ENCODE results near the gene GYPC. TPM values are rescaled to one million over a fixed set of nuclear protein-coding genes. Genes with fewer than 3 reads are reported as not detected.
"Not testable (repeated sequence)": the region's sequence is repeated elsewhere in the genome, so short reads cannot be mapped to it uniquely, and the experiment has no call there.

Gene GYPC
- total and polyA plus RNA-seq, 4 donors: 79.5 to 173 (median 104) TPM

DNA sequence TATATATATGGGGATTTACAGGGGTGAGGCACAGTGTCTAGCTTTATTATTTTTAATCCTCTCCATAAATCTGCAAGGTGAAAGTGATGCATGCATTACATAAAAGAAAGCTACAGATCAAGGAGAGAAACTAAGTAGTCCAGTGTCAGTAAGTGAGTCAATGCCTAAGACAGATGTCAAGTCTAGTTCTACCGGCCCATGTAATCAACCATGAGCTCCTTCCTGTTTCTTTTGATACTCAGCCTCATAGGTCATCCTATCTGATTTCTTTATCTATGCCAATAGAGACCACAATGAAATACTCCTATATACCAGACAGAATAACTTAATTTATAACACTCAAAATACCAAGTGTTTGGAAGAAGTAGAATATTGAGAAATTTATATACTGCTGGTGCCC is 20.2 kb upstream of the GYPC start:
- intact Hi-C loops (cut with DNase I): no loop called here
- 49 to 67% methylated on average over 1 of the region's 1 CpG for WGBS, 2 donors

DNA sequence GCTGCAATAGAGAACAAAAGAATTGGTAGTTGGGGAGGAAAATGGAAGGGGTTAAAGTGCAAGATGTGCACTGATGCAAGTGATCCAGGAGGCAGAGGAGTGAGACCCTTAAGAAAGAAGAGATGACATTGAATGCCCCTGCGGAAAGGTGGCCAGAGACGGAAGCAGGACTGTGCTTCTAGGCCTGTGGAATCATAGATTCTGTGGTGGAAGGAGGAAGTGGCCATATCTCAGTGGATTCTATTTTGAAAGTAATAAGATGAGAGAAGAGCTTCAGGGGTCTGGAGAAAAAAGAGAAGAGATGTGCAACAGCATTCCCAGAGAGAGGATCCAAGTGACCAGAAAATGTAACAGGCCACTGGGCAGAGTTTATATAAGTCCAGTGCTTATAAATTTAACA is 18.6 kb upstream of the GYPC start:
- Histone ChIP-seq H3K4me1 (ENCODE audit: control insufficient read depth in 1 of 2, insufficient read depth in 2 of 2, low read length in 2 of 2) (no peaks in the 10 kb centered on the region), H3K27ac (ENCODE audit: low read depth in 1 of 2, low read length in 2 of 2) (no peak overlapping the region), H3K36me3 (ENCODE audit: control insufficient read depth in 1 of 2, insufficient read depth in 2 of 2, low read length in 1 of 2) (no peaks in the 10 kb centered on the region), H3K4me3 (ENCODE audit: low read length in 2 of 2) (no peak overlapping the region), H3K27me3 (ENCODE audit: control insufficient read depth in 1 of 2, insufficient read depth in 2 of 2, low read length in 1 of 2) (no peaks in the 10 kb centered on the region), H3K9me3 (ENCODE audit: control insufficient read depth, low read length) (no peaks in the 10 kb centered on the region)
- no peak for ATAC-seq (ENCODE audit: low FRiP score)
- WGBS, 2 donors: 95 to 96% methylated on average over 2 of the region's 2 CpGs
- no peak for DNase-seq
- intact Hi-C loops (cut with DNase I): no loop called here

More for the DNA sequence above, 20.2 kb upstream of the GYPC start:
- Histone ChIP-seq H3K4me3 (ENCODE audit: low read length in 2 of 2) (no peak overlapping the region), H3K4me1 (ENCODE audit: control insufficient read depth in 1 of 2, insufficient read depth in 2 of 2, low read length in 2 of 2) (no peaks in the 10 kb centered on the region), H3K9me3 (ENCODE audit: control insufficient read depth, low read length) (no peaks in the 10 kb centered on the region), H3K27ac (ENCODE audit: low read depth in 1 of 2, low read length in 2 of 2) (no peak overlapping the region), H3K36me3 (ENCODE audit: control insufficient read depth in 1 of 2, insufficient read depth in 2 of 2, low read length in 1 of 2) (no peaks in the 10 kb centered on the region), H3K27me3 (ENCODE audit: control insufficient read depth in 1 of 2, insufficient read depth in 2 of 2, low read length in 1 of 2) (no peaks in the 10 kb centered on the region)
- no peak for DNase-seq
- no peak for ATAC-seq (ENCODE audit: low FRiP score)

DNA sequence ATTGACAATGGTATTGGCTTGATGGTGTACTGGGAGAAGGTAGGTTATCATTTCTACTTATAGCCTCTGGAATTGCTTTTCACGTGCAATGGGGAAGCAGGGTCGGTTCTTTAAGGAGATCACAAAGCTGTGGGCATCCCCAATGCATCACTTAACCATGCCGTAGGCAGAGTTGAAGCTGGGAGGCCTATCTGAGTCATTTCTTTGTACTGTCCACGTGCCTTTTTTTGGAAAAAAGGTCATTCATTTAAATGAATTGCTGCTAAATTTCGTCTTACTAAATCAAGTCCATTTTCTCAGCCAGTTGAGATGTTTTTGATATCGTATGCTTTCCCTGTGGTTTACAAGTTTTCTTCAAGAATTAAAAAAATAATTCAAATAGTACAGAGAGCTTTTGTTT is 17.2 kb upstream of the GYPC start:
- ATAC-seq (ENCODE audit: low FRiP score) (no peak), DNase-seq (no peak)
- intact Hi-C loops (cut with DNase I): no loop called here
- H3K9me3 ChIP-seq (ENCODE audit: control insufficient read depth, low read length): no peaks in the 10 kb centered on the region
- H3K4me3 ChIP-seq (ENCODE audit: low read length in 2 of 2): no peak overlapping the region
- 93% methylated on average over 6 of the region's 6 CpGs for WGBS, 2 donors
- H3K4me1 ChIP-seq (ENCODE audit: control insufficient read depth in 1 of 2, insufficient read depth in 2 of 2, low read length in 2 of 2): no peaks in the 10 kb centered on the region
- H3K27me3 ChIP-seq (ENCODE audit: control insufficient read depth in 1 of 2, insufficient read depth in 2 of 2, low read length in 1 of 2): no peaks in the 10 kb centered on the region
- H3K27ac ChIP-seq (ENCODE audit: low read depth in 1 of 2, low read length in 2 of 2): no peak overlapping the region
- no peaks in the 10 kb centered on the region for H3K36me3 ChIP-seq (ENCODE audit: control insufficient read depth in 1 of 2, insufficient read depth in 2 of 2, low read length in 1 of 2)

DNA sequence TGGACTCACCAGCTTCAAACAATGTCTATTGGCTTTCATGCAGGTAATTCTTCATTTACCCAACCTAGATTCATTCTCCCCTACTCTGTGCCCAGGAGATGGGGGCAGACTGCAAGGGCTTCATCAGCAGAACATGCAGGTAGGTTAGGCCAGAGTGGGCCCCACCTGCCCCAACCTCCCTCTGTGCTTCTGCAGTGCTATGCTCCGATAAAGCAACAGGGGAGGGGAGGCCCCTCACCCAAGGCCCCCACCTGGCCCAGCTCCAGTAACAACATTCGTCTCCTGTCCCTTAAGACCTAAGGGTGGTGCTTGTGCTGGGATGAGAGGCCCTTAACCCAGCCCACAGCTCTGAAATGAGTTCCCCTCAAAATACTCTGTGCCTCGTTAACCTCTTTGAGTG is 16.7 kb upstream of the GYPC start:
- Histone ChIP-seq H3K27me3 (ENCODE audit: control insufficient read depth in 1 of 2, insufficient read depth in 2 of 2, low read length in 1 of 2) (no peaks in the 10 kb centered on the region), H3K27ac (ENCODE audit: low read depth in 1 of 2, low read length in 2 of 2) (no peak overlapping the region), H3K4me1 (ENCODE audit: control insufficient read depth in 1 of 2, insufficient read depth in 2 of 2, low read length in 2 of 2) (no peaks in the 10 kb centered on the region), H3K36me3 (ENCODE audit: control insufficient read depth in 1 of 2, insufficient read depth in 2 of 2, low read length in 1 of 2) (no peaks in the 10 kb centered on the region), H3K4me3 (ENCODE audit: low read length in 2 of 2) (no peak overlapping the region), H3K9me3 (ENCODE audit: control insufficient read depth, low read length) (no peaks in the 10 kb centered on the region)
- DNase-seq (no peak), ATAC-seq (ENCODE audit: low FRiP score) (no peak)
- intact Hi-C loops (cut with DNase I): no loop called here
- 79 to 80% methylated on average over 3 of the region's 3 CpGs for WGBS, 2 donors

DNA sequence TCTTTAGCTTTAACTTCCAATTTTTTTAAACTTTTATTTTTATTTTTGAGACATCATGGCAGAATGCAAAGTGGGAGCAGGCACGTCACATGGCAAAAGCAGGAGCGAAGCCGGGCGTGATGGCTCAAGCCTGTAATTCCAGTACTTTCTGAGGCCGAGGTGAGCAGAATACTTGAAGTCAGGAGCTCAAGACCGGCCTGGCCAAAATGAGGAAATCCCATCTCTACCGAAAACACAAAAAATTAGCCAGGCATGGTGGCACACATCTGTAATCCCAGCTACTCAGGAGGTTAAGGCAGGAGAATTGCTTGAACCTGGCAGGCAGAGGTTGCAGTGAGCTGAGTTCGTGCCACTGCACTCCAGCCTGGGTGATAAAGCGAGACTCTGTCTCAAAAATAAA is 14.7 kb upstream of the GYPC start:
- H3K4me1 ChIP-seq (ENCODE audit: control insufficient read depth in 1 of 2, insufficient read depth in 2 of 2, low read length in 2 of 2); H3K27me3 ChIP-seq (ENCODE audit: control insufficient read depth in 1 of 2, insufficient read depth in 2 of 2, low read length in 1 of 2); H3K27ac ChIP-seq (ENCODE audit: low read depth in 1 of 2, low read length in 2 of 2); DNase-seq; ATAC-seq (ENCODE audit: low FRiP score); H3K4me3 ChIP-seq (ENCODE audit: low read length in 2 of 2); intact Hi-C loops (cut with DNase I); H3K9me3 ChIP-seq (ENCODE audit: control insufficient read depth, low read length); H3K36me3 ChIP-seq (ENCODE audit: control insufficient read depth in 1 of 2, insufficient read depth in 2 of 2, low read length in 1 of 2): not testable (repeated sequence)
- WGBS, 2 donors: 96% methylated on average over 9 of the region's 9 CpGs

DNA sequence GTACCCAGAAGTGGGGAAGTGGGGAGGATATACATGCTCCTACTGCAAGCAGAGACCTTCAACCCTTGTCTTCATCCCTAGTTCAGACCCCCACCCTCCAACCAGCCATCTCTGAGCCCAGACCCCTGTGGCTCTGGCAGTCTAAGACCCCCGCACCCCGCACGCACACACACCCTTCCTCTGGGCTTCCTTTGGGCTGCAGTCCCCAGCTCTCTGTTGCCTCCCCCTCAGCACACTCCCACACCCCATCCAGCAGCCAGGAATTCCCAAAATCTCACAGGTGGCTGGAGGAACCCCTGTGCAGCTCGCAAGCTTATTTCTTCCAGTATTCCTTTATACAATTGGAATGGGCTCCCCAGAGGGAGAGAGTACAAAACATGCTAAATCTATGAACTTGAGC is 13.9 kb upstream of the GYPC start:
- H3K36me3 ChIP-seq (ENCODE audit: control insufficient read depth in 1 of 2, insufficient read depth in 2 of 2, low read length in 1 of 2): no peaks in the 10 kb centered on the region
- intact Hi-C loops (cut with DNase I): no loop called here
- no peak for ATAC-seq (ENCODE audit: low FRiP score)
- H3K4me3 ChIP-seq (ENCODE audit: low read length in 2 of 2): no peak overlapping the region
- DNase-seq: no peak
- H3K27me3 ChIP-seq (ENCODE audit: control insufficient read depth in 1 of 2, insufficient read depth in 2 of 2, low read length in 1 of 2): no peaks in the 10 kb centered on the region
- no peaks in the 10 kb centered on the region for H3K4me1 ChIP-seq (ENCODE audit: control insufficient read depth in 1 of 2, insufficient read depth in 2 of 2, low read length in 2 of 2)
- no peak overlapping the region for H3K27ac ChIP-seq (ENCODE audit: low read depth in 1 of 2, low read length in 2 of 2)
- H3K9me3 ChIP-seq (ENCODE audit: control insufficient read depth, low read length): no peaks in the 10 kb centered on the region
- WGBS, 2 donors: 72 to 83% methylated on average over 4 of the region's 4 CpGs

DNA sequence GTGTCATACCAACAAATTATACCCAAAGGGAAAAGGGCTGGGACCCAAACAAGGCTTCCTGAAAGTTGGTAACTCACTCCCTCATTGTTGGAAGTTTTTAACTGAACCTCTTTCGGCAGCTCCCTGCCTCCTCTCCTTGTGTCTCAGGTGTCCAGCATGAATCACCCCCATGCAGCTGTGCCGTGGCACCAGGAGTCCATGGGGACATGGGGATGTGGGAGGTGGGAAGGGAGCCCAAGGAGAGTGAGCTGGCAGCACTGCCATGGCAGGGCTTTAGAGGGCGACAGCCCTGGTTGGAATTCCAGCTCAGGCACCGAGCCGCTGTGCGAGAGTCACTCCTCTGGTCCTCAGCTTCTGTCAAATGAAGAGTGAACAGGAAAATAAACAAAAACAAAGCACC is 12.5 kb upstream of the GYPC start:
- WGBS, 2 donors: 78 to 81% methylated on average over 6 of the region's 6 CpGs
- Histone ChIP-seq H3K36me3 (ENCODE audit: control insufficient read depth in 1 of 2, insufficient read depth in 2 of 2, low read length in 1 of 2) (no peaks in the 10 kb centered on the region), H3K27ac (ENCODE audit: low read depth in 1 of 2, low read length in 2 of 2) (no peak overlapping the region), H3K4me1 (ENCODE audit: control insufficient read depth in 1 of 2, insufficient read depth in 2 of 2, low read length in 2 of 2) (no peaks in the 10 kb centered on the region), H3K4me3 (ENCODE audit: low read length in 2 of 2) (no peak overlapping the region), H3K27me3 (ENCODE audit: control insufficient read depth in 1 of 2, insufficient read depth in 2 of 2, low read length in 1 of 2) (no peaks in the 10 kb centered on the region), H3K9me3 (ENCODE audit: control insufficient read depth, low read length) (no peaks in the 10 kb centered on the region)
- DNase-seq (no peak), ATAC-seq (ENCODE audit: low FRiP score) (no peak)
- intact Hi-C loops (cut with DNase I): no loop called here

DNA sequence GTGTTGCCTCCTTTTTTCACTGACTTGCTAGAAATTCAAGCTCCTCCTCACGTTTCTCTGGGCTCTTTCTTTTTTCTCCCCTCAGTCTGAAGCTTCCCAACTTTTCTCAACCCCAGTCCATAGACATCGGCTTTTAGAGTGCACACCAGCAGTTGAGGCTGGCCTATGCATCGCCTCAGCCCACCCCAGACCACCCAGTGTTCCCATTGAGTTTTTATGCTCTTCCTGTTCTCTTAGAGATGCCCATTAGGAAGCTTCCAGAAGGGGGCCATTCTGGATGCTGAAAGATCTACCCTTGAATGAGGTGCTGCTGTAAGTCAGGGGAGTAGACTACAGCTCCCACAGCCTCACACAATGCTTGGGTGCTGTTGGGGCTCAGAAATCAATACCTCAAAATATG is 12.0 kb upstream of the GYPC start:
- WGBS, 2 donors: 89 to 93% methylated on average over 3 of the region's 3 CpGs
- Histone ChIP-seq H3K27ac (ENCODE audit: low read depth in 1 of 2, low read length in 2 of 2) (no peak overlapping the region), H3K27me3 (ENCODE audit: control insufficient read depth in 1 of 2, insufficient read depth in 2 of 2, low read length in 1 of 2) (no peaks in the 10 kb centered on the region), H3K9me3 (ENCODE audit: control insufficient read depth, low read length) (no peaks in the 10 kb centered on the region), H3K4me3 (ENCODE audit: low read length in 2 of 2) (no peak overlapping the region), H3K36me3 (ENCODE audit: control insufficient read depth in 1 of 2, insufficient read depth in 2 of 2, low read length in 1 of 2) (no peaks in the 10 kb centered on the region), H3K4me1 (ENCODE audit: control insufficient read depth in 1 of 2, insufficient read depth in 2 of 2, low read length in 2 of 2) (no peaks in the 10 kb centered on the region)
- no peak for DNase-seq
- intact Hi-C loops (cut with DNase I): no loop called here
- no peak for ATAC-seq (ENCODE audit: low FRiP score)

DNA sequence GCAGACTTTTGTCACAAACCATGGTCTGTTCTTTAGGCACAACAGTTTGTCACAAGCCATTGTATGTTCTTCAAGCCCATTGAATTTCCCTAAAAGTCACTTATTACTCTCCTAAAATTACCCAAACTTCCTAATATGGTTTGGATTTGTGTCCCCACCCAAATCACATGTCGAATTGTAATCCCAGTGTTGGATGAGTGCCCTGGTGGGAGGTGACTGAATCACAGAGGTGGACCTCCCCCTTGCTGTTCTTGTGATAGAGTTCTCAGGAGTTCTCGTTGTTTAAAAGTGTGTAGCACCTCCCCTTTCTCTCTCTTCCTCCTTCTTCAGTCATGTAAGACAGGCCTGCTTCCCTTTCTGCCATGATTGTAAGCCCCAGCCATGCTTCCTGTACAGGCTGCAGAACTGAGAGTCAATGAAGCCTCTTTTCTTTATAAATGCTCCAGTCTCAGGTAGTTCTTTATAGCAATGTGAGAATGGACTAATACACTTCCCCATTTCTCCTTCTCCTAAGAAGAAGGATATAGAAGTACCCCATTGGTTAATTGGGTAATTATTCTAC is 11.2 kb upstream of the GYPC start:
- Histone ChIP-seq H3K9me3 (ENCODE audit: control insufficient read depth, low read length) (no peaks in the 10 kb centered on the region), H3K27ac (ENCODE audit: low read depth in 1 of 2, low read length in 2 of 2) (no peak overlapping the region), H3K4me3 (ENCODE audit: low read length in 2 of 2) (no peak overlapping the region), H3K4me1 (ENCODE audit: control insufficient read depth in 1 of 2, insufficient read depth in 2 of 2, low read length in 2 of 2) (no peaks in the 10 kb centered on the region), H3K27me3 (ENCODE audit: control insufficient read depth in 1 of 2, insufficient read depth in 2 of 2, low read length in 1 of 2) (no peaks in the 10 kb centered on the region), H3K36me3 (ENCODE audit: control insufficient read depth in 1 of 2, insufficient read depth in 2 of 2, low read length in 1 of 2) (no peaks in the 10 kb centered on the region)
- 52 to 59% methylated on average over 2 of the region's 2 CpGs for WGBS, 2 donors
- no peak for DNase-seq
- ATAC-seq (ENCODE audit: low FRiP score): no peak
- intact Hi-C loops (cut with DNase I): no loop called here
